Measurements from ENCODE around the gene PDE4D. TPM values are rescaled to one million over a fixed set of nuclear protein-coding genes. Genes with fewer than 3 reads are reported as not detected.
A peak's percentile ranks its signal among the peaks of the same experiment; 100 is the strongest.

The PDE4D gene
- total RNA-seq, 1 experiment from 2014 or later = 3.6 TPM

DNA sequence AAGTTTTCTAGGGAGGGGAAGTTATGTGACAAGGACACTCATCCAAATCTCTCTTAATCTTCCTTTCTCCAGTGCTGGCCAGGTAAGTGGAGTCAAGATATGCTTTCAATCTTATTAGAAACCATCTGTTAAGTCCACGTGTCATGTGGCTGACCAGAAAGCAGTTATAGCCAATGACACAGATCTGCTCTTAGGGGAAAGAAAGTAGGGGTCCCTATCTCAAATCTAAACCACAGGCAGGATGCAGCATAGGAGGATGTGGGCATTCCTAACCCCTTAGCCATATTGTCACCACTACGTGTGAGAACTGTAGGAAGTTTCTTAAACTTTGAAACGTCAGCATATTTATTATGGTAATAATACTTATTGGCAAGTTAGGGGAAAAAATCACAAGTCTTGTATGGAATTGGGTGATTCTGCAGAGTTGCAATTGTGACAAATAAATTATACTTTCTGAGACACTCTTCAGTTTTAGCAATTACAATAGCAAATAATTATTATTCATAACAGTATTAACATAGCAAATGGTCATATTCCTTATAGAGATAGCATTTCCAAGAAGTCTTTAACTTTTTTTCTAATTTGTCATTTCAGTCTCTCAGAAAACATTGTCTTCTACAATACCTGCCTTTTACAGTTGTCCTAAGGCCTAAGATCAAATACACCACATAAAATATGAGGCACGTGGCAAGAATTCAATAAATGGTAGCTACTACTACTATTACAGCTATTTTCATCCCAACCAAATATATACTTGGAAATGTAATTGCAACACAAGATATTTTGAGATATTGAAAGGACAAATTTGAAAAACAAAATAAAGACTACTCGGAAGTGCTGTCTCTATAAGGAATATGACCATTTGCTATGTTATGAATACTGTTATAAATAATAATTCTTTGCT lies 236.9 kb downstream of the PDE4D start:
- no peaks in the 10 kb centered on the region for H3K79me2 ChIP-seq (ENCODE audit: low read length)
- H3K36me3 ChIP-seq (ENCODE audit: low read depth, low read length) = no peaks in the 10 kb centered on the region
- no peaks in the 10 kb centered on the region for H3K27me3 ChIP-seq (ENCODE audit: low read length)
- no peak for ATAC-seq
- no peak overlapping the region for H3K4me2 ChIP-seq (ENCODE audit: low read length)
- H3K9me2 ChIP-seq (replicated peaks; ENCODE audit: low read length) = no peaks in the 10 kb centered on the region
- H4K20me1 ChIP-seq (ENCODE audit: low read length) = no peaks in the 10 kb centered on the region
- H3K4me3 ChIP-seq (ENCODE audit: low read length) = no peak overlapping the region
- no peak overlapping the region for H3K9ac ChIP-seq (ENCODE audit: low read length)
- peaks cover 15% of the 10 kb centered on the region for H3K4me1 ChIP-seq (ENCODE audit: insufficient read depth, low read length)
- ChIA-PET POLR2A (ENCODE audit: unreplicated experiment) (no interaction called here), CTCF (no interaction called here)
- no peak overlapping the region for H2AFZ ChIP-seq (ENCODE audit: low read length)
- no peaks in the 10 kb centered on the region for H3F3A ChIP-seq (ENCODE audit: low read length, unreplicated experiment)
- H3K9me3 ChIP-seq (ENCODE audit: low read length) = no peaks in the 10 kb centered on the region
- TF ChIP-seq EZH2phosphoT487 (IDR thresholded peaks at IDR 0.05; ENCODE audit: borderline replicate concordance, low read length) = no peak
- no peak for TF ChIP-seq EZH2 (IDR thresholded peaks at IDR 0.05; ENCODE audit: low read length, unreplicated experiment)
- TF ChIP-seq CTCF (conservative IDR thresholded peaks at IDR 0.05; ENCODE audit: low read depth, low read length) = no peak
- intact Hi-C loops (cut with micrococcal nuclease) = no loop called here
- peak; percentile 15 for DNase-seq
- no peak overlapping the region for H3K27ac ChIP-seq (ENCODE audit: low read length)
- no TSS peak for BruUV-seq (replicated peaks)

DNA sequence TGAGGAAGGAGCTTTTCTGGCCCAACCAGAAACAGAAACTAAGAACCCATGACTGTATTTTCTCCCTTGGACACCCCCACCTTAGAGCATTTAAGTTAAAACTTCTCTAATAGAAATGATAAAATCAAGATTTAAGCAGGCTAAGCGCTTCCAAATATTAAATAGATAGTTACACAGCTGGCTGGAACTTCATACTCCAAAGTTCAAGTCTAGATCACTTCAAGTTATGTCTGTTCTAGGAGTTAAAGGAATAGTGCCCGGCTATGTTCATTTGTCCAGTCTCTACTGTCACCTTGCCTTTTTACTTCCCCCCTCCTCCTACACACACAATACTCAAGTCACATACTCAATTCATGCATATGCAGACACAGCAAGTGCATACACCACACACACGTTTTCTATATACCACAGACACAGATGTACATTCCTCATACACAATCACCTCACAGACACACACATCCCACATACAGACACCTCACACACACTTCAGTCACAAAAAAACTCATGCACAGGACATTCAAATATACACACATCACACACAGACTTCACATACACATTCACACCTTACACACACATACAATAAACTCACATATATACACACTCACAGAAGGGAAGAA lies 237.7 kb downstream of the PDE4D start:
- TF ChIP-seq CTCF (conservative IDR thresholded peaks at IDR 0.05; ENCODE audit: low read depth, low read length) = no peak
- TF ChIP-seq EZH2 (IDR thresholded peaks at IDR 0.05; ENCODE audit: low read length, unreplicated experiment) = no peak
- TF ChIP-seq EZH2phosphoT487 (IDR thresholded peaks at IDR 0.05; ENCODE audit: borderline replicate concordance, low read length) = no peak
- Histone ChIP-seq H3K9me3 (ENCODE audit: low read length) (no peaks in the 10 kb centered on the region), H4K20me1 (ENCODE audit: low read length) (no peaks in the 10 kb centered on the region), H3K9ac (ENCODE audit: low read length) (no peak overlapping the region), H3K4me2 (ENCODE audit: low read length) (no peak overlapping the region), H3K36me3 (ENCODE audit: low read depth, low read length) (no peaks in the 10 kb centered on the region), H3F3A (ENCODE audit: low read length, unreplicated experiment) (no peaks in the 10 kb centered on the region), H3K9me2 (replicated peaks; ENCODE audit: low read length) (no peaks in the 10 kb centered on the region), H3K27ac (ENCODE audit: low read length) (no peak overlapping the region), H2AFZ (ENCODE audit: low read length) (no peak overlapping the region), H3K4me1 (ENCODE audit: insufficient read depth, low read length) (peaks cover 9% of the 10 kb centered on the region; the same call in 1 of the 2 replicates), H3K27me3 (ENCODE audit: low read length) (no peaks in the 10 kb centered on the region), H3K4me3 (ENCODE audit: low read length) (no peak overlapping the region), H3K79me2 (ENCODE audit: low read length) (no peaks in the 10 kb centered on the region)
- intact Hi-C loops (cut with micrococcal nuclease) = no loop called here
- BruUV-seq (replicated peaks) = no TSS peak
- ATAC-seq (no peak), DNase-seq (no peak)
- ChIA-PET POLR2A (ENCODE audit: unreplicated experiment) (interaction anchor here (0.7 kb wide), 1 partner anchor 12 kb away, joined by 3 read pairs; no protein-coding TSS in a partner anchor), CTCF (no interaction called here)

GRCh38 chr5:59654691-59655090 lies 238.8 kb downstream of the PDE4D start:
- Histone ChIP-seq H3K9ac (ENCODE audit: low read length) (no peak overlapping the region), H3K27me3 (ENCODE audit: low read length) (no peaks in the 10 kb centered on the region), H3K9me2 (replicated peaks; ENCODE audit: low read length) (no peaks in the 10 kb centered on the region), H3K4me3 (ENCODE audit: low read length) (no peak overlapping the region), H3K79me2 (ENCODE audit: low read length) (no peaks in the 10 kb centered on the region), H3K9me3 (ENCODE audit: low read length) (no peaks in the 10 kb centered on the region), H3K4me1 (ENCODE audit: insufficient read depth, low read length) (peaks cover 9% of the 10 kb centered on the region; the same call in 1 of the 2 replicates), H4K20me1 (ENCODE audit: low read length) (no peaks in the 10 kb centered on the region), H3K4me2 (ENCODE audit: low read length) (no peak overlapping the region), H3K27ac (ENCODE audit: low read length) (no peak overlapping the region), H2AFZ (ENCODE audit: low read length) (no peak overlapping the region), H3K36me3 (ENCODE audit: low read depth, low read length) (no peaks in the 10 kb centered on the region), H3F3A (ENCODE audit: low read length, unreplicated experiment) (no peaks in the 10 kb centered on the region)
- POLR2A ChIA-PET (ENCODE audit: unreplicated experiment) = no interaction called here
- ATAC-seq (no peak), DNase-seq (no peak)
- intact Hi-C loops (cut with micrococcal nuclease) = no loop called here
- BruUV-seq (replicated peaks) = no TSS peak
- CTCF ChIA-PET = no interaction called here
- TF ChIP-seq EZH2phosphoT487 (IDR thresholded peaks at IDR 0.05; ENCODE audit: borderline replicate concordance, low read length) (no peak), EZH2 (IDR thresholded peaks at IDR 0.05; ENCODE audit: low read length, unreplicated experiment) (no peak), CTCF (conservative IDR thresholded peaks at IDR 0.05; ENCODE audit: low read depth, low read length) (no peak)
